Activated CD8-positive, alpha-beta T cell treated with anti-CD3 and anti-CD28 coated beads, Interleukin-2, amount 10 ng/mL, durations not matched to agents 7 days and 5 days (primary cell): ENCODE results near the gene KATNIP. TPM values are rescaled to one million over a fixed set of nuclear protein-coding genes. Genes with fewer than 3 reads are reported as not detected.

Experiments
- ATAC-seq: fragments of 150-1000 bp; cut with Tn5 transposase; one replicate; pipeline ENCODE4 v1.10.0; 2021; ENCODE audit warnings: moderate library complexity
- CTCF ChIA-PET: fragments of 350-600 bp; sonication (Branson Sonifier 250); formaldehyde crosslinking; loops from one replicate; lab custom pipeline; 2021; ENCODE audit warnings: antibody characterized with exemption; lab: Charles Lee
- POLR2A ChIA-PET: fragments of 350-600 bp; sonication (Branson Sonifier 250); formaldehyde crosslinking; loops from one replicate; lab custom pipeline; 2021; ENCODE audit warnings: antibody characterized with exemption; lab: Charles Lee
- DNase-seq: peaks from one replicate; pipeline ENCODE4 v3.0.0-alpha.2; 2020
- H3K27ac Mint-ChIP-seq: one replicate; pipeline ENCODE4 v1.8.0; 2021; ENCODE audit warnings: mild to moderate bottlenecking, mixed read lengths
- H3K27me3 Mint-ChIP-seq: one replicate; pipeline ENCODE4 v1.8.0; 2021; ENCODE audit warnings: low read depth, mixed read lengths
- H3K36me3 Mint-ChIP-seq: one replicate; pipeline ENCODE4 v1.8.0; 2021; ENCODE audit warnings: low read depth, mixed read lengths
- H3K4me1 Mint-ChIP-seq: one replicate; pipeline ENCODE4 v1.8.0; 2021; ENCODE audit warnings: low read depth, mixed read lengths
- H3K4me3 Mint-ChIP-seq: one replicate; pipeline ENCODE4 v1.8.0; 2021; ENCODE audit warnings: mild to moderate bottlenecking, mixed read lengths
- H3K9me3 Mint-ChIP-seq: one replicate; pipeline ENCODE4 v1.8.0; 2022; ENCODE audit warnings: mixed read lengths; ENCODE audit not compliant: insufficient read depth
- total RNA-seq, 2 experiments: library from RNA; stranded (reverse); gene quantifications; one replicate each; pipeline ENCODE4 v1.2.3, GENCODE V29; 2021

Gene KATNIP
- total RNA-seq, 2 experiments from 2014 or later = 18.6 to 19.0 TPM

- H3K4me3 Mint-ChIP-seq = no peak overlapping the region
- CTCF ChIA-PET = no interaction called here
Observed at GRCh38 chr16:27586711-27587110, 36.8 kb downstream of the KATNIP start.

GRCh38 chr16:27588057-27588456, 38.1 kb downstream of the KATNIP start:
- H3K27ac Mint-ChIP-seq = no peak overlapping the region
- H3K36me3 Mint-ChIP-seq = no peaks in the 10 kb centered on the region
- ChIA-PET CTCF (interaction anchor here (0.9 kb wide), 1 partner anchor 43 kb away, joined by 3 read pairs; no protein-coding TSS in a partner anchor), POLR2A (interaction anchor here (0.6 kb wide), 1 partner anchor 42 kb away, joined by 4 read pairs; no protein-coding TSS in a partner anchor)
- no peaks in the 10 kb centered on the region for H3K9me3 Mint-ChIP-seq
- H3K4me3 Mint-ChIP-seq = no peak overlapping the region
- ATAC-seq (no peak), DNase-seq (no peak)
- H3K27me3 Mint-ChIP-seq = no peaks in the 10 kb centered on the region
- no peaks in the 10 kb centered on the region for H3K4me1 Mint-ChIP-seq

More at GRCh38 chr16:27586711-27587110, 36.8 kb downstream of the KATNIP start:
- Mint-ChIP-seq H3K27ac (no peak overlapping the region), H3K4me1 (no peaks in the 10 kb centered on the region), H3K36me3 (no peaks in the 10 kb centered on the region), H3K9me3 (no peaks in the 10 kb centered on the region), H3K27me3 (no peaks in the 10 kb centered on the region)
- POLR2A ChIA-PET = no interaction called here
- ATAC-seq (no peak), DNase-seq (no peak)

- POLR2A ChIA-PET = no interaction called here
- CTCF ChIA-PET = no interaction called here
- DNase-seq (no peak), ATAC-seq (no peak)
- H3K27ac Mint-ChIP-seq = no peak overlapping the region
- no peaks in the 10 kb centered on the region for H3K27me3 Mint-ChIP-seq
- H3K36me3 Mint-ChIP-seq = no peaks in the 10 kb centered on the region
- no peak overlapping the region for H3K4me3 Mint-ChIP-seq
- H3K9me3 Mint-ChIP-seq = no peaks in the 10 kb centered on the region
- H3K4me1 Mint-ChIP-seq = no peaks in the 10 kb centered on the region
Observed at GRCh38 chr16:27591837-27592236, 41.9 kb downstream of the KATNIP start.

GRCh38 chr16:27595475-27595874, 45.5 kb downstream of the KATNIP start:
- POLR2A ChIA-PET = no interaction called here
- CTCF ChIA-PET = no interaction called here
- Mint-ChIP-seq H3K4me3 (no peak overlapping the region), H3K27ac (no peak overlapping the region), H3K9me3 (no peaks in the 10 kb centered on the region), H3K4me1 (no peaks in the 10 kb centered on the region), H3K36me3 (no peaks in the 10 kb centered on the region), H3K27me3 (no peaks in the 10 kb centered on the region)
- ATAC-seq = no peak
- DNase-seq = no peak

- H3K27me3 Mint-ChIP-seq = no peaks in the 10 kb centered on the region
- ChIA-PET POLR2A (no interaction called here), CTCF (interaction anchor here (1.4 kb wide), 1 partner anchor 475 kb away, joined by 3 read pairs; no protein-coding TSS in a partner anchor)
- ATAC-seq = no peak
- no peaks in the 10 kb centered on the region for H3K4me1 Mint-ChIP-seq
- no peak for DNase-seq
- no peaks in the 10 kb centered on the region for H3K9me3 Mint-ChIP-seq
- no peak overlapping the region for H3K4me3 Mint-ChIP-seq
- H3K27ac Mint-ChIP-seq = no peak overlapping the region
- no peaks in the 10 kb centered on the region for H3K36me3 Mint-ChIP-seq
Observed at GRCh38 chr16:27595993-27596392, 46.0 kb downstream of the KATNIP start.

GRCh38 chr16:27596411-27596810, 46.5 kb downstream of the KATNIP start:
- no peak overlapping the region for H3K27ac Mint-ChIP-seq
- no peaks in the 10 kb centered on the region for H3K9me3 Mint-ChIP-seq
- no peaks in the 10 kb centered on the region for H3K36me3 Mint-ChIP-seq
- H3K27me3 Mint-ChIP-seq = no peaks in the 10 kb centered on the region
- ChIA-PET POLR2A (no interaction called here), CTCF (interaction anchor here (1.4 kb wide), 1 partner anchor 475 kb away, joined by 3 read pairs; no protein-coding TSS in a partner anchor)
- no peaks in the 10 kb centered on the region for H3K4me1 Mint-ChIP-seq
- DNase-seq = no peak
- H3K4me3 Mint-ChIP-seq = no peak overlapping the region
- no peak for ATAC-seq

GRCh38 chr16:27597361-27597760, 47.4 kb downstream of the KATNIP start:
- H3K9me3 Mint-ChIP-seq = no peaks in the 10 kb centered on the region
- no peaks in the 10 kb centered on the region for H3K36me3 Mint-ChIP-seq
- no peak for DNase-seq
- no peak for ATAC-seq
- no peaks in the 10 kb centered on the region for H3K27me3 Mint-ChIP-seq
- no peaks in the 10 kb centered on the region for H3K4me1 Mint-ChIP-seq
- ChIA-PET CTCF (interaction anchor here (1.4 kb wide), 1 partner anchor 474 kb away, joined by 3 read pairs; no protein-coding TSS in a partner anchor), POLR2A (interaction anchor here (0.6 kb wide), 1 partner anchor 526 kb away, joined by 3 read pairs; no protein-coding TSS in a partner anchor)
- H3K27ac Mint-ChIP-seq = no peak overlapping the region
- no peak overlapping the region for H3K4me3 Mint-ChIP-seq

- Mint-ChIP-seq H3K4me3 (no peak overlapping the region), H3K9me3 (no peaks in the 10 kb centered on the region), H3K36me3 (no peaks in the 10 kb centered on the region), H3K4me1 (no peaks in the 10 kb centered on the region), H3K27ac (no peak overlapping the region), H3K27me3 (no peaks in the 10 kb centered on the region)
- ATAC-seq = no peak
- ChIA-PET POLR2A (no interaction called here), CTCF (no interaction called here)
- no peak for DNase-seq
Observed at GRCh38 chr16:27598220-27598619, 48.3 kb downstream of the KATNIP start.

GRCh38 chr16:27598931-27599565, 49.1 kb downstream of the KATNIP start:
- H3K4me1 Mint-ChIP-seq = no peaks in the 10 kb centered on the region
- POLR2A ChIA-PET = no interaction called here
- no peaks in the 10 kb centered on the region for H3K9me3 Mint-ChIP-seq
- DNase-seq (no peak), ATAC-seq (no peak)
- CTCF ChIA-PET = no interaction called here
- H3K36me3 Mint-ChIP-seq = no peaks in the 10 kb centered on the region
- no peak overlapping the region for H3K27ac Mint-ChIP-seq
- H3K27me3 Mint-ChIP-seq = no peaks in the 10 kb centered on the region
- no peak overlapping the region for H3K4me3 Mint-ChIP-seq

GRCh38 chr16:27599606-27600005, 49.7 kb downstream of the KATNIP start:
- Mint-ChIP-seq H3K9me3 (no peaks in the 10 kb centered on the region), H3K27ac (no peak overlapping the region), H3K27me3 (no peaks in the 10 kb centered on the region), H3K36me3 (no peaks in the 10 kb centered on the region), H3K4me1 (no peaks in the 10 kb centered on the region), H3K4me3 (no peak overlapping the region)
- ChIA-PET CTCF (no interaction called here), POLR2A (no interaction called here)
- DNase-seq (no peak), ATAC-seq (no peak)
